ENCODE data around the gene TCF19. TPM values are rescaled to one million over a fixed set of nuclear protein-coding genes. Genes with fewer than 3 reads are reported as not detected.

The TCF19 gene
- total RNA-seq, 1 experiment from 2014 or later, result 21.4 TPM

DNA sequence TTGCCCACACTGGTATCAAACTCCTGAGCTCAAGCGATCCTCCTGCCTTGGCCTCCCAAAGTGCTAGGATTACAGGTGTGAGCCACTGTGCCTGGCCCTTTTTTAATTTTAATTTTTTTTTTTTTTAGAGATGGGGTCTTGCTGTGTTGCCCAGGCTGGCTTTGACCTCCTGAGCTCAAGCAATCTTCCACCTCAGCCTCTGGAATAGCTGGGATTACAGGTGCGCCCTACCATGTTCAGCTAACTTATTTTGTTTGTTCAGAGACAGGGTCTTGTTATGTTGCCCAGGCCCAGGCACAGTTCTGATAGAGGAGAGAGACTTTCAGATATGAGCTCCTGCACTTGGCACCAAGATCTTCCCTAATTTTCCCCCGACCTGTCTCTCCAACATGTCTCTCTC, 27.6 kb upstream of the TCF19 start:
- no peak for DNase-seq (ENCODE audit: low read depth, low spot score)
- Histone ChIP-seq H3K27me3 (ENCODE audit: control insufficient read depth, insufficient read depth, low read length) (peaks cover 2% of the 10 kb centered on the region; the same call in 1 of the 2 replicates), H3K36me3 (ENCODE audit: control insufficient read depth, insufficient read depth, low read length) (no peaks in the 10 kb centered on the region), H3K4me1 (ENCODE audit: control insufficient read depth, insufficient read depth, low read length) (peaks cover 4% of the 10 kb centered on the region; the same call in 1 of the 2 replicates), H3K4me3 (ENCODE audit: low read depth in 2 of 2, low read length in 2 of 2) (no peak overlapping the region), H3K27ac (ENCODE audit: low read length) (no peak overlapping the region), H3K9me3 (ENCODE audit: control insufficient read depth, insufficient read depth, low read depth, low read length) (no peaks in the 10 kb centered on the region)
- ChIA-PET POLR2A (no interaction called here), CTCF (interaction anchor here (0.7 kb wide), 1 partner anchor 281 kb away, joined by 3 read pairs; no protein-coding TSS in a partner anchor)
- no peak for TF ChIP-seq TCF7L2 (IDR thresholded peaks at IDR 0.05; ENCODE audit: low read depth, low read length)
- TF ChIP-seq POLR2AphosphoS5 (IDR thresholded peaks at IDR 0.05; ENCODE audit: low read depth, low read length), result no peak
- no peak for TF ChIP-seq SIN3A (IDR thresholded peaks at IDR 0.05; ENCODE audit: borderline replicate concordance, insufficient read depth, low read depth, low read length)
- no peak for TF ChIP-seq REST (IDR thresholded peaks at IDR 0.05; ENCODE audit: insufficient read depth in 1 of 2, low read depth in 2 of 2, low read length in 1 of 2)
- no peak for TF ChIP-seq CTCF (IDR thresholded peaks at IDR 0.05)
- ATAC-seq, result no peak
- BruUV-seq (replicated peaks), result no TSS peak
- in situ Hi-C loops (cut with HindIII; ENCODE audit: low pct_unique_long_range_greater_than_20kb, low sequenced_read_pairs), result no loop called here
- intact Hi-C loops (cut with micrococcal nuclease; ENCODE audit: unreplicated experiment), result no loop called here

DNA sequence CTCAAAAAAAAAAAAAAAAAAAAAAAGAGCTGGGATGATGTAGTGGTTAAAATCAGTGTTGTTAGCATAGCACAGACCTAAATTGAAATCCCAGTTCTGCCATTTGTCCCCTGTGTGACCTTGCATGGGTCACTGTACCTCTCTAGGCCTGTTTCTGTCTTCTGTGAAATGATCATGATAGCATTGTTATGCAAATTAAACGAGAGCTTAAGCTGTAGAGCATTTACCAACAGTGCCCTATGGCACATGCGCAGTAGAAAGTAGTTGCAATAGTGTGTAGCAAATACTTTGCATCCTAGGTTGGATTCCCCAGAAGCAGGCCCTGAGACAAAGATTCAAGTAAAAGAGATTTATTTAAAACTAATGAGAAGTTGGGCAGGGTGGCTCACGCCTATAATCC, 26.8 kb upstream of the TCF19 start:
- Histone ChIP-seq H3K27ac (ENCODE audit: low read length) (no peak overlapping the region), H3K36me3 (ENCODE audit: control insufficient read depth, insufficient read depth, low read length) (no peaks in the 10 kb centered on the region), H3K9me3 (ENCODE audit: control insufficient read depth, insufficient read depth, low read depth, low read length) (no peaks in the 10 kb centered on the region), H3K27me3 (ENCODE audit: control insufficient read depth, insufficient read depth, low read length) (peaks cover 2% of the 10 kb centered on the region; the same call in 1 of the 2 replicates), H3K4me3 (ENCODE audit: low read depth in 2 of 2, low read length in 2 of 2) (no peak overlapping the region), H3K4me1 (ENCODE audit: control insufficient read depth, insufficient read depth, low read length) (peaks cover 4% of the 10 kb centered on the region; the same call in 1 of the 2 replicates)
- intact Hi-C loops (cut with micrococcal nuclease; ENCODE audit: unreplicated experiment) (no loop called here), in situ Hi-C loops (cut with HindIII; ENCODE audit: low pct_unique_long_range_greater_than_20kb, low sequenced_read_pairs) (no loop called here)
- BruUV-seq (replicated peaks), result no TSS peak
- ATAC-seq (no peak), DNase-seq (ENCODE audit: low read depth, low spot score) (no peak)
- ChIA-PET POLR2A (interaction anchor here (0.6 kb wide), 1 partner anchor 80 kb away, joined by 5 read pairs; no protein-coding TSS in a partner anchor), CTCF (interaction anchor here (0.6 kb wide), 1 partner anchor 203 kb away, joined by 6 read pairs; no protein-coding TSS in a partner anchor)
- no peak for TF ChIP-seq CTCF (IDR thresholded peaks at IDR 0.05)
- TF ChIP-seq TCF7L2 (IDR thresholded peaks at IDR 0.05; ENCODE audit: low read depth, low read length), result no peak
- TF ChIP-seq SIN3A (IDR thresholded peaks at IDR 0.05; ENCODE audit: borderline replicate concordance, insufficient read depth, low read depth, low read length), result no peak
- TF ChIP-seq POLR2AphosphoS5 (IDR thresholded peaks at IDR 0.05; ENCODE audit: low read depth, low read length), result no peak
